Occipital lobe (tissue), 3 donors: ENCODE data around the gene BCAS4. TPM values are rescaled to one million over a fixed set of nuclear protein-coding genes. Genes with fewer than 3 reads are reported as not detected.

ENCODE experiments used
- DNase-seq: peaks from one replicate; lab custom pipeline; 2025; lab: John Stamatoyannopoulos, UW
- small RNA-seq: library from RNA; depleted of rRNA; stranded (forward); fragments of <200 nt; gene quantifications from one replicate; pipeline ENCODE3, GENCODE V24; 2014
- total RNA-seq: library from RNA; depleted of rRNA; stranded (reverse); fragments of >200 nt; gene quantifications from one replicate; pipeline ENCODE4 v1.2.3, GENCODE V29; 2014

BCAS4 gene
- total RNA-seq, 1 donor from 2014 or later, result 9.8 TPM

DNA sequence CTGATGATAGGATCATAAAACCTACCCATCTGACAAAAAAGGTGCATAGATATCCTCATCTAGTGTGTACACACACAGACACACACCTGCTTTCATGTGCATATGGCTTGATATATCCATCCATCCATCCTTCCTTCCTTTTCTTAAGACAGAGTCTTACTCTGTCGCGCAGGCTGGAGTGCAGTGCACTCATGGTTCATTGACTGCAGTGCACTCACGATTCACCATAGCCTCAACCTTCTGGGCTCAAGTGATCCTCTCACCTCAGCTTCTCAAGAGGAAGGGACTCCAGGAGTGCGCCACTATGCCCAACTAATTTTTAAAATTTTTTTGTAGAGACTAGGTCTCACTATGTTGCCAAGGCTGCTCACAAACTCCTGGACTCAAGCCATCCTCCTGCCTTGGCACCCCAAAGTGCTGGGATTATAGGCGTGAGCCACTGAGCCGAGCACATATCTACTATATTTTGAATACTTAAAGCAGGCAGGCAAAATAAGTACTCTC lies 109.3 kb downstream of the BCAS4 start:
- DNase-seq, result no peak

GRCh38 chr20:50909413-50909812 lies 114.6 kb downstream of the BCAS4 start:
- no peak for DNase-seq

GRCh38 chr20:50911030-50911429 lies 116.2 kb downstream of the BCAS4 start:
- no peak for DNase-seq

DNA sequence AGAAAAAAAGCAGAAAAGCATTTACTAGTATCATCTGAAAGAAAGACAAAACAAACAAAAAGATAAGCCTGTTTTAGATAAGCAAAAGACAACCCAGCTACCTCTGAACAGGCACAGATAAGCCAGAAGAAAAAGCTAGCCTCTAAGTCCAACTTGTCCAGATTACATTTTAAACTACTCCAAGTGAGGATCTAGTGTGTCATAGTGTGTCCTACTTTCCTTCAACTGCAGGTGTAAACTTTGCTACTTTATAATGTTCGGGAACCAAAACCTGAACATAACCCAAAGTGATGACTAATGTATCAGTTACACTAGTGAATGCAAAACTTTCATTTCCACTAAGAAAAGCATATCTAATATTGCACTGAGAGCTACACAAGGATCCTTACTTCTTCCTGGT lies 116.9 kb downstream of the BCAS4 start:
- no peak for DNase-seq

DNA sequence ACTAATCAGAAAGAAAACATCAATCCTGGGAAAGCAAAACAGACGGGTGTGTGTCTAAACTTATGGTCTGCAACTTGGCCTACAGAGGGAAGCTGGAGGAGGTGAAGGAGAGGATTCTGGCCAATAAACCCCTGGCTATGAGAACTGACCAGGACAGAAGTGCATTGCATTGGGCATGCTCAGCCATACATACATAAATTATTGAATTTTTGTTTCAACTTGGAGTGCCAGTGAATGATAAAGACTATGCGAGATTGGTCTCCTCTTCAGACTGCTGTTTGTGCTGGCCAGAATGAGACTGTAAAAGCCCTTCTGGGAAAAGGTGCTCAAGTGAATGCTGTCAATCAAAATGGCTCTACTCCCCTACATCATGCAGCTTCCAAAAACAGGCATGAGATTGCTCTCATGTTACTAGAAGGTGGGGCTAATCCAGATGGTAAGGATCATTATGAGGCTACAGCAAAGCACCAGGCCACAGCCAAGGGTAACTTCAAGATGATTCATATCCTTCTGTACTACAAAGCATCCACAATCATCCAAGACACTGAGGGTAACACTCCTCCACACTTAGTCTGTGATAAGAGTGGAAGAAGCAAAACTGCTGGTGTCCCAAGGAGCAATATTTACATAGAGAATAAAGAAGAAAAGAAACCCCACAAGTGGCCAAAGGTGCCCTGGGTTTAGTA lies 119.0 kb downstream of the BCAS4 start:
- DNase-seq, result no peak

DNA sequence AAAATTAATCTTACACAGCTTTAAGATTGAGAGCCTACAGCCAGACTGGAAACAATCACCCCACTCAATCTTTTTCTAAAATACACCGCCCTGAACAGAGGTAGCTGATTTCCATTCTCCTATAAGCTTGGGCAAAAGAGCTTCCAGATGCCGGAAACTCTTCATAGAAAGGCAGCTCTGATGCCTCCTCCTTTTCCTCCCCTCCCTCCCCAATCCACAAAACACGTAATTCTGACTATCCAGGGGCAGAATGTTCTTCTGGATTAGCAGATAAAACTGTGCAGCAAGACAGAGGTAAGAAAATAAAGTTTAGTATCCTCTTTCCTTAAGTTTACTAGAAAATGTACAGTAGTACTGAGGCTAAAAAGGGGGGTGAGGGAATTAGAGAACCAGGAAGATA lies 120.6 kb downstream of the BCAS4 start:
- no peak for DNase-seq

GRCh38 chr20:50916257-50916656 lies 121.4 kb downstream of the BCAS4 start:
- no peak for DNase-seq

DNA sequence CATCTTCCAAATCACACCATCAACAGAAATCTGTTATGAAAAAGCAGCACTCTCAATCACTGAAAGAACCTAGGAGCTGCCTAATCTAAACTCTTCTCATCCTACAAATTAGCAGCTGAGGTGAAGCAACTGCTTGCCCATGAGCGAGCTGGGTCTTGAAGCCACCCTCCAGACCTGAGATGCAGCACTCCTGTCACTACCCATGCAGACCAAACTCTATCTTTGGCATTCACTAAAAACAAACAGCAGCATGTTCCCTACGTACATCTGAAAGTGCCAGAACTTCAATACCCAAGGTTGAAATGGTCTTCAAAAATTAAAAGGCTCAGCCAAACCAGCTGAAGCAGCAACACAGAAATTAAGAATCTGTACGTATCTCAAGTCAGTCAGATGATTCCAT lies 122.1 kb downstream of the BCAS4 start:
- no peak for DNase-seq

DNA sequence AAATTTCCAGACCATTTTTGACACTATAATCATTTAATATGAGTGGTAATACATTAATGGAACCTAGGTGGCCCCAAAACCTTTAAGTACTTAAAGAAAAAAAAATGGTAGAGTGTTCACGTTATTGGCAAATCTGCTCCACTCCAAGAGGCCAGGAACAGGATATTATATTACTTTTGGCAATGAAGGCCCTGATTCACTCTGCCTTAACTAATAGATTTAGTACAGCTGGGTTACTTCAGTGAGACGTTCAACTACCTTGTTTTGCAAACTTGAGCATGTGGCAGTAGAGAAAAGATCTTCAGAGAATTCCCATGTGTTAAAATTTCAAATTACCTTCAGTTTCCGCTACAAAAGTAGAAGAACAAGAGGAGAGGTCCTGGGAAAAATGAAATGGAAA lies 123.5 kb downstream of the BCAS4 start:
- no peak for DNase-seq

DNA sequence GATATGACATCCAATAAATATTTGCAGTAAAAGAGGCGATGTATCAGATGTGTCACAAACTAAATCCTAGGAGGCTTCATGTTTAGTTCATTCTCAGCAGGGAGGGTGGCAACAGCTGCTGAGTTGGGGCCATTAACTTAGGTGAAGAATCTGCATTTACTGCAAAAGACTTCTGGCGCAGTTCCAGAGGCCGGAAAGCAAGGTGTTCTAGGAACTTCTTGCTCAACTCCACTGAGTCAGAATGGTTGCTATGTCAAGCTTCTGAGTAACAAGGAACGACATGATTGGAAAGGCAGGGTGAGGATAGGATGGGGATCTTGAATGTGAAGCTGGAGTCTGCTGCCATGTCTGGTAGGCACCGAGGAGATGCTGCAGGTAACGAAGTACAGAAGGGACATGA lies 124.7 kb downstream of the BCAS4 start:
- DNase-seq, result no peak

DNA sequence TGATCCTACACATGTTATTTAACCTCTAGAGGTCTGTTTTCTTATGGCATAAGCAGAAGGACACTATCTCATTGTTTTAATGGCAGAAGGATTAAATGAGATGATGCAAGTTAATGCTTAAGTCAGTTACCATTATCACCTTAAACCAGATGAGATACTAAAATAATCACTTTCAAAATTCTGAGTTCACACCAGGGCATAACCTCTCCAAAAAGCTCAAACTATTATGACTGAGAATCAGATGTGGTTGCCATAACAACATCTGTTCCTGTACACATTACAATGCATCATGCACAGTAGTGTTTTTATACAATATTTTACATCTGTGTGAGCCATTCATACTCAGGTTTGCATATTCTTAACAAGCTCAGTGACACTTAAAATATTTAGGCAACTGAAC lies 126.1 kb downstream of the BCAS4 start:
- DNase-seq, result no peak

- DNase-seq, result no peak
These were observed 127.1 kb downstream of the BCAS4 start for GRCh38 chr20:50921803-50922501.

DNA sequence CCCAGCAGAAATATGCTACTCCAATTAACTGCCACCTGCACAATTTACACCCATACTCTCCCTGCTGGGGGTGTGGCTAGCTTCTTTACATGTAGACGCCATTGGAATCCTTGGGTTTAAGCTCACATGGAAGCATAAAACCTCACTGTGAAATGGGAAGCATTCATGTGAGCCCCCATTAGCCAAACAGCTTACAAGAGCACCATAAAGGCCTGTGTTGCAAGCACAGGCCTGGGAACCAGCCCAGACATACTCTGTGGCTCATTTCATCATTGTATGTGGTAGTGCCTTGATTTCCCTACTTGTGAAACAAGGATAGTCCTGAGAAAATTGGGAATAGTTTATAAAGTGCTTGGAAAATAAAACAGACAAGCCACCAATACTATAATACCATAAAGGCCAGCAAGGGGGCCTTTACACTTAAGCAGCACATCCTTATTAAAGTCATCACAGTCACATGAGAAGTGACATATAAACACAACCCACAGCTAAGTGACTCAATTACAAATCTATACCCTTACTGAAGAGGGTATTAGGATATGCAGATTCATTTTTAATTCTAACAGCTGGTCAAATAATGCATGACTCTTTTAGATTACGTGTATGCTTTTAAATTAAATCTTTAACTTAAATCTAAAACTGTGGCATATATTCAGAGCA lies 129.5 kb downstream of the BCAS4 start:
- DNase-seq, result no peak

GRCh38 chr20:50926530-50926929 lies 131.7 kb downstream of the BCAS4 start:
- no peak for DNase-seq

Small RNA genes lying within 50 kb of the gene (small RNA-seq; reads per million reads assigned to genes)
- gene TMSB4XP6, result not detected

Other genes starting within 250 kb of the BCAS4 start
- gene RIPOR3, start 103.5 kb upstream of the BCAS4 start, total RNA-seq, result 1.7 TPM
- 17.5 TPM for gene PARD6B, start 63.5 kb upstream of the BCAS4 start, total RNA-seq
- gene ADNP, start 136.4 kb downstream of the BCAS4 start, total RNA-seq, result 75.5 TPM
- gene DPM1, start 163.5 kb downstream of the BCAS4 start, total RNA-seq, result 42.6 TPM
- 10.3 TPM for gene MOCS3, start 163.8 kb downstream of the BCAS4 start, total RNA-seq
- 41.3 TPM for gene KCNG1, start 228.0 kb downstream of the BCAS4 start, total RNA-seq